CD14-positive monocyte (primary cell): ENCODE results near the gene PARP12. TPM values are rescaled to one million over a fixed set of nuclear protein-coding genes. Genes with fewer than 3 reads are reported as not detected.

Experiments used
- DNase-seq, 3 donors: peaks; one replicate each; pipeline ENCODE4 v3.0.0-alpha.2; 2011 to 2022
- H2AFZ ChIP-seq: 2 replicates; pipeline ENCODE4 v1.6.0; 2012; ENCODE audit warnings: mild to moderate bottlenecking, low read depth, low read length, inconsistent platforms; ENCODE audit not compliant: insufficient read depth, poor library complexity, severe bottlenecking
- H3K27ac ChIP-seq, 2 donors: 1 replicate in 1 of 2; 2 replicates in 1 of 2; pipeline ENCODE4 v1.5.1; 2012 to 2013; ENCODE audit warnings: low read length in 2 of 2, control low read depth in 1 of 2, inconsistent platforms in 1 of 2, low read depth in 1 of 2, mild to moderate bottlenecking in 1 of 2
- H3K27me3 ChIP-seq, 2 donors: one replicate each; pipeline versions ENCODE4 v1.6.0 to v1.6.1; 2011 to 2013; ENCODE audit warnings: low read length in 2 of 2; ENCODE audit not compliant: control insufficient read depth in 2 of 2, insufficient read depth in 2 of 2
- H3K36me3 ChIP-seq, 2 donors: replicated peaks in 1 of 2; 1 replicate in 1 of 2; 2 replicates in 1 of 2; pipeline versions ENCODE4 v1.5.1 to v1.6.1; 2012 to 2013; ENCODE audit warnings: low read length in 2 of 2, control low read depth in 1 of 2, inconsistent platforms in 1 of 2, mild to moderate bottlenecking in 1 of 2; ENCODE audit not compliant: insufficient read depth in 2 of 2, control insufficient read depth in 1 of 2
- H3K4me1 ChIP-seq, 2 donors: 1 replicate in 1 of 2; 2 replicates in 1 of 2; pipeline versions ENCODE4 v1.5.1 to v1.6.1; 2012 to 2013; ENCODE audit warnings: low read length in 2 of 2, control low read depth in 1 of 2, inconsistent platforms in 1 of 2, mild to moderate bottlenecking in 1 of 2, moderate library complexity in 1 of 2; ENCODE audit not compliant: insufficient read depth in 2 of 2, control insufficient read depth in 1 of 2
- H3K4me2 ChIP-seq: replicated peaks from 2 replicates; pipeline ENCODE3; 2012; ENCODE audit warnings: low read length, moderate library complexity, mild to moderate bottlenecking; ENCODE audit not compliant: poor library complexity, severe bottlenecking; ENCODE audit errors: extremely low read depth
- H3K4me3 ChIP-seq, 3 experiments: fragments of 200-600 bp in 1 of 3; sonication (generic) in 1 of 3; replicated peaks in 1 of 3; 1 replicate in 2 of 3; 2 replicates in 1 of 3; pipeline ENCODE4 v1.5.1; 2011 to 2013; ENCODE audit warnings: low read length in 3 of 3, mild to moderate bottlenecking in 3 of 3, control low read depth in 2 of 3, low read depth in 2 of 3, inconsistent platforms in 1 of 3, moderate library complexity in 1 of 3
- H3K79me2 ChIP-seq: 2 replicates; pipeline ENCODE4 v1.6.0; 2012; ENCODE audit warnings: mild to moderate bottlenecking, control low read depth, inconsistent platforms, low read length, moderate library complexity; ENCODE audit not compliant: insufficient read depth
- H3K9ac ChIP-seq: 2 replicates; pipeline ENCODE4 v1.6.0; 2017; ENCODE audit warnings: low read length, mild to moderate bottlenecking; ENCODE audit not compliant: insufficient read depth, poor library complexity, severe bottlenecking
- H3K9me3 ChIP-seq, 2 donors: replicated peaks in 1 of 2; 1 replicate in 1 of 2; 2 replicates in 1 of 2; pipeline versions ENCODE4 v1.5.1 to v1.6.1; 2012 to 2013; ENCODE audit warnings: low read length in 2 of 2, control low read depth in 1 of 2; ENCODE audit not compliant: control insufficient read depth in 1 of 2, insufficient read depth in 1 of 2
- H4K20me1 ChIP-seq: 2 replicates; pipeline ENCODE4 v1.6.0; 2012; ENCODE audit warnings: mild to moderate bottlenecking, low read length, control low read depth, moderate library complexity; ENCODE audit not compliant: insufficient read depth
- H3K27ac Mint-ChIP-seq, 7 donors: one replicate each; pipeline ENCODE4 v1.8.0; 2020; ENCODE audit warnings: mild to moderate bottlenecking in 7 of 7, mixed read lengths in 7 of 7, moderate library complexity in 6 of 7, inconsistent platforms in 2 of 7
- H3K27me3 Mint-ChIP-seq, 3 donors: one replicate each; pipeline ENCODE4 v1.8.0; 2021 to 2022; ENCODE audit warnings: low read depth in 3 of 3, mild to moderate bottlenecking in 3 of 3, mixed read lengths in 3 of 3, moderate library complexity in 3 of 3, inconsistent platforms in 1 of 3
- H3K36me3 Mint-ChIP-seq, 2 donors: one replicate each; pipeline ENCODE4 v1.8.0; 2020; ENCODE audit warnings: mixed read lengths in 2 of 2, inconsistent platforms in 1 of 2, mild to moderate bottlenecking in 1 of 2
- H3K4me1 Mint-ChIP-seq: one replicate; pipeline ENCODE4 v1.8.0; 2020; ENCODE audit warnings: mild to moderate bottlenecking, mixed read lengths
- H3K4me3 Mint-ChIP-seq, 2 donors: one replicate each; pipeline ENCODE4 v1.8.0; 2020; ENCODE audit warnings: mild to moderate bottlenecking in 2 of 2, mixed read lengths in 2 of 2, moderate library complexity in 1 of 2
- H3K9me3 Mint-ChIP-seq, 7 donors: one replicate each; pipeline ENCODE4 v1.8.0; 2020 to 2022; ENCODE audit warnings: mixed read lengths in 7 of 7, mild to moderate bottlenecking in 6 of 7, moderate library complexity in 6 of 7, inconsistent platforms in 2 of 7
- WGBS: methylation state at CpG from one replicate; pipeline ENCODE4 v1.1.5; 2013; ENCODE audit warnings: missing lambda C conversion rate; ENCODE audit not compliant: insufficient coverage; 5-methylcytosine and 5-hydroxymethylcytosine counted together
- intact Hi-C, 2 donors: fragments of 100-400 bp; cut with micrococcal nuclease; formaldehyde crosslinking; loops; one replicate each; pipeline versions ENCODE4 v1.15.0 to v1.15.1; 2023
- polyA plus RNA-seq, 3 donors: library from polyadenylated mRNA; depleted of rRNA in 1 of 3; unstranded in 2 of 3; stranded (reverse) in 1 of 3; fragments of 300-500 nt in 2 of 3; fragments of >200 nt in 1 of 3; fragmentation: Illumina TruSeq in 2 of 3; gene quantifications; 1 replicate in 2 of 3; 2 replicates in 1 of 3; pipeline ENCODE4 v1.2.3, GENCODE V29; 2012 to 2021
- TF ChIP-seq, protein P1 (sequence below): fragments of 200-600 bp; IDR thresholded peaks from one replicate; pipeline ENCODE4 v1.8.0; 2022; ENCODE audit warnings: antibody characterized with exemption, mild to moderate bottlenecking

The PARP12 gene
- polyA plus RNA-seq, 3 donors: 16.7 to 116 (median 37.8) TPM

DNA sequence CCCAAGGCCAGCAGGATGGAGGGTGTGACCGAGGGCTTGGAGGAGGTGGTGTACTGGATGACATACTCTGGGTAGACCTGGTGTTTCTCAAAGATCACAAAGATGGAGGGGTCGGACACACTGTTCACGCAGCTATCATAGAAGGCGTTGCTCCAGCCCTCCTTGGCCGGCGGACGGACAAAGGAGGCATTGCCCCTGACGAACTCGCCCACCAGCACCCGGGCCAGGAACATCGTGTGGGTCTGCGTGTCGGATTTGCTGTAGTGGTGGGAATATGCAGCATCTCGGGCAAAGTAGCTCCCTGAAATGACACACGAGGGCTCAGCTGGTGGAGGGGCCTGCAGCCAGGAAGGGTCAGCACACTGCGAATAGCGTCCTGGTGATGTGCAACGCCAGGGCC, 38.2 kb downstream of the PARP12 start:
- Histone ChIP-seq H4K20me1 (peaks cover 87% of the 10 kb centered on the region), H3K4me2 (no peak overlapping the region), H2AFZ (no peak overlapping the region), H3K27me3 (no peaks in the 10 kb centered on the region), H3K4me3 (no peak overlapping the region), H3K27ac (no peak overlapping the region), H3K9me3 (no peaks in the 10 kb centered on the region), H3K4me1 (no peaks in the 10 kb centered on the region), H3K9ac (no peak overlapping the region), H3K79me2 (no peaks in the 10 kb centered on the region), H3K36me3 (peaks cover 39 to 92% of the 10 kb centered on the region in 2 donors)
- Mint-ChIP-seq H3K27me3 (peaks cover 0 to 2% (median 0%) of the 10 kb centered on the region in 3 donors), H3K4me3 (no peak overlapping the region), H3K4me1 (no peaks in the 10 kb centered on the region), H3K9me3 (no peaks in the 10 kb centered on the region), H3K27ac (peak overlapping the region in 1 of 7 donors; percentile 69), H3K36me3 (peaks cover 75 to 78% of the 10 kb centered on the region in 2 donors)
- intact Hi-C loops: no loop called here
- TF ChIP-seq, protein P1, sequence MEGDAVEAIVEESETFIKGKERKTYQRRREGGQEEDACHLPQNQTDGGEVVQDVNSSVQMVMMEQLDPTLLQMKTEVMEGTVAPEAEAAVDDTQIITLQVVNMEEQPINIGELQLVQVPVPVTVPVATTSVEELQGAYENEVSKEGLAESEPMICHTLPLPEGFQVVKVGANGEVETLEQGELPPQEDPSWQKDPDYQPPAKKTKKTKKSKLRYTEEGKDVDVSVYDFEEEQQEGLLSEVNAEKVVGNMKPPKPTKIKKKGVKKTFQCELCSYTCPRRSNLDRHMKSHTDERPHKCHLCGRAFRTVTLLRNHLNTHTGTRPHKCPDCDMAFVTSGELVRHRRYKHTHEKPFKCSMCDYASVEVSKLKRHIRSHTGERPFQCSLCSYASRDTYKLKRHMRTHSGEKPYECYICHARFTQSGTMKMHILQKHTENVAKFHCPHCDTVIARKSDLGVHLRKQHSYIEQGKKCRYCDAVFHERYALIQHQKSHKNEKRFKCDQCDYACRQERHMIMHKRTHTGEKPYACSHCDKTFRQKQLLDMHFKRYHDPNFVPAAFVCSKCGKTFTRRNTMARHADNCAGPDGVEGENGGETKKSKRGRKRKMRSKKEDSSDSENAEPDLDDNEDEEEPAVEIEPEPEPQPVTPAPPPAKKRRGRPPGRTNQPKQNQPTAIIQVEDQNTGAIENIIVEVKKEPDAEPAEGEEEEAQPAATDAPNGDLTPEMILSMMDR: no peak
- WGBS: 96% methylated on average over 18 of the region's 18 CpGs
- DNase-seq: no peak

DNA sequence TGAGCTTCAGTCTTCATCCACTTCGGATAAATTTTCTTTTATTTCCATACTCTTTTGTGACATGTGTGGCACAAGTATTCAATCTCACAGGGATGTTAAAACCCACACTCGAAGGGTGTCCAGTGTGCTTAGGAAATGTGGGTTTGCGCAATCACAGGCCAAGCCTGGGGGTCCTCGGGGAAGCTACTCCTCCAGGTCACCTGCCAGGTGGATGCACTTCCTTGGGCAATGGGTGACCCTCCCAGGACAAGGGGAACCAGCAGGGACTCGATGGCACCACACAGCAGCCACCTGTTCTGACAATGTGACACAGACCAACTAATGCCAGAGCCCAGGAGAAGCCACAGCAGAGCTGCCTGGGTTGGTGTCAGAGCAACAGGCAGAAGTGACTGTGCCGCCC, 39.0 kb downstream of the PARP12 start:
- Mint-ChIP-seq H3K4me3 (no peak overlapping the region), H3K9me3 (no peaks in the 10 kb centered on the region), H3K4me1 (no peaks in the 10 kb centered on the region), H3K27me3 (peaks cover 0 to 2% (median 0%) of the 10 kb centered on the region in 3 donors), H3K36me3 (peaks cover 73 to 78% of the 10 kb centered on the region in 2 donors), H3K27ac (peak overlapping the region in 2 of 7 donors; percentile 2 to 38)
- Histone ChIP-seq H2AFZ (no peak overlapping the region), H3K4me2 (no peak overlapping the region), H3K9ac (no peak overlapping the region), H3K4me3 (no peak overlapping the region), H3K36me3 (peaks cover 42 to 96% of the 10 kb centered on the region in 2 donors), H3K79me2 (no peaks in the 10 kb centered on the region), H3K27ac (no peak overlapping the region), H3K9me3 (no peaks in the 10 kb centered on the region), H3K27me3 (no peaks in the 10 kb centered on the region), H3K4me1 (no peaks in the 10 kb centered on the region), H4K20me1 (peaks cover 88% of the 10 kb centered on the region)
- intact Hi-C loops: no loop called here
- 70% methylated on average over 6 of the region's 6 CpGs for WGBS
- TF ChIP-seq, protein P1: no peak
- no peak for DNase-seq
